Activated naive CD8-positive, alpha-beta T cell treated with anti-CD3 and anti-CD28 coated beads for 36 hours (primary cell): ENCODE results near the gene MEST. TPM values are rescaled to one million over a fixed set of nuclear protein-coding genes. Genes with fewer than 3 reads are reported as not detected.

Experiments
- DNase-seq: peaks from one replicate; pipeline ENCODE4 v3.0.0; 2021
- H3K27ac Mint-ChIP-seq: one replicate; pipeline ENCODE4 v1.8.0; 2022; ENCODE audit warnings: mild to moderate bottlenecking, moderate library complexity, mixed read lengths
- H3K27me3 Mint-ChIP-seq: one replicate; pipeline ENCODE4 v1.8.0; 2022; ENCODE audit warnings: mild to moderate bottlenecking, mixed read lengths
- H3K36me3 Mint-ChIP-seq: one replicate; pipeline ENCODE4 v1.8.0; 2021; ENCODE audit warnings: mild to moderate bottlenecking, mixed read lengths
- H3K4me1 Mint-ChIP-seq: one replicate; pipeline ENCODE4 v1.8.0; 2021; ENCODE audit warnings: mixed read lengths
- H3K4me3 Mint-ChIP-seq: one replicate; pipeline ENCODE4 v1.8.0; 2022; ENCODE audit warnings: mild to moderate bottlenecking, moderate library complexity, mixed read lengths
- H3K9me3 Mint-ChIP-seq: one replicate; pipeline ENCODE4 v1.8.0; 2022; ENCODE audit warnings: mixed read lengths
- total RNA-seq, 2 experiments: library from RNA; stranded (reverse); gene quantifications; one replicate each; pipeline ENCODE4 v1.2.3, GENCODE V29; 2021

The MEST gene
- total RNA-seq, 2 experiments from 2014 or later = 15.1 to 18.4 TPM

GRCh38 chr7:130473876-130474275, 18.0 kb upstream of the MEST start:
- Mint-ChIP-seq H3K4me3 (no peak overlapping the region), H3K36me3 (no peaks in the 10 kb centered on the region), H3K27me3 (no peaks in the 10 kb centered on the region), H3K27ac (no peak overlapping the region), H3K4me1 (peaks cover 16% of the 10 kb centered on the region), H3K9me3 (peaks cover 2% of the 10 kb centered on the region)
- no peak for DNase-seq

GRCh38 chr7:130475776-130476175, 16.1 kb upstream of the MEST start:
- Mint-ChIP-seq H3K9me3 (peaks cover 2% of the 10 kb centered on the region), H3K36me3 (no peaks in the 10 kb centered on the region), H3K4me3 (no peak overlapping the region), H3K27me3 (no peaks in the 10 kb centered on the region), H3K27ac (no peak overlapping the region), H3K4me1 (peaks cover 14% of the 10 kb centered on the region)
- no peak for DNase-seq

DNA sequence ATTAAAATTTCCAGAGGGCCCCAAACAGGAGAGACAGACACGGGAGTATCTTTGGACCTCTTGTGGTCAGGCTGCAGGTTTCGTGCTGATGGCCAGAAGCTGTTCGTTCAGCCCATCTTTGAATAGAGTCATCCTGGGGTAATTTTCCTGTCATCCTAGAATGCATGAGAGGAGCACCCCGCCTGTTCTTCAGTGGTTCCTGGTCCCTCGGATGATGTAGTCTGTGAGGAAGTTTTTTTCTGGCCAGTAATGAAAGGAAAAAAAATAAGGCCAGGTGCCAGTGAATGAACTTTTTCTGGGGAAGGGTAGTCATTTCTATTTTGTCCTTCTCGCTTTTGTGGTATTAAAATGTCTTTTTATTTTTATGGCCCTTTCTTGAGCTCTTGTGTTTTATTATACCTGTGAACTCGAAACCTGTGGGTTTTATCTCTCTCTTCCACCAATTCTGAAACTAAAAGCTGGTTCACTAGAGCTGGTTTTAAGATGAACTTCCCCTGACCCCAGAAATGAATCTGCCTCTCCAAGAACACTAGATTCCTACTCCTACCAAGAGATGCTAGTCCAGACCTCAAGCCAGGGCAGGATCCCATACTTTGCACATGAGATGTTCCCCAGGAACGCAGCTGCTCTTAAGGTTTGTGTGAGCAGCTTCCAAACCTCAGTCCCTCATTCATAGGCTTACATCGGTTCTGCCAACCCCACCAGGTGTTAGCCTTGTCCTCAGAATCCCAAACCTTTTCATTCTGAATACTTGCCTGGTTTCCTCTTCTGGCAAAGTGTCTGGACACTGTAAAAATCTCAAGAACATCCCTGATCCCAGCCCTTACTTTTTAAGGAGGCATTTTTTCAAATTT, 15.4 kb upstream of the MEST start:
- no peaks in the 10 kb centered on the region for H3K27me3 Mint-ChIP-seq
- H3K4me3 Mint-ChIP-seq = no peak overlapping the region
- no peaks in the 10 kb centered on the region for H3K36me3 Mint-ChIP-seq
- DNase-seq = no peak
- H3K9me3 Mint-ChIP-seq = peaks cover 2% of the 10 kb centered on the region
- no peak overlapping the region for H3K27ac Mint-ChIP-seq
- peaks cover 14% of the 10 kb centered on the region for H3K4me1 Mint-ChIP-seq

DNA sequence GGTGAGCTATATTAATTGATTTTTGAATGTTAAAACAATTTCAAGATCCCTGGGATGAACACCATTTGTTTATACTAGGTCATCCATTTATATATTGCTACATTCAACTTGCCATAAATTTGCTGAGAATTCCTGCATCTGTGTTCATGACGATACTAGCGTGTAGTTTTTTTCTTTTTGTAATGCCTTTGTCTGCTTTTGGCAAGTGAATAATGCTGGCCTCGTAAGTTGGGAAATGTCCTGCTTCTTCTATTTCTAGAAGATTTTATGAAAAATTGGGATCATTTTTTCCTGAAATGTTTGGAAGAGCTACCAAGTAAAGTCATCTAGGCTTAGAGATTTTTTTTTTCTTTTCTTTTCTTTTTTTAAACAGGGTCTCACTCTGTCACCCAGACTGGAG, 12.9 kb upstream of the MEST start:
- H3K27ac Mint-ChIP-seq = no peak overlapping the region
- DNase-seq = no peak
- no peak overlapping the region for H3K4me3 Mint-ChIP-seq
- H3K36me3 Mint-ChIP-seq = no peaks in the 10 kb centered on the region
- H3K4me1 Mint-ChIP-seq = peaks cover 10% of the 10 kb centered on the region
- H3K27me3 Mint-ChIP-seq = peaks cover 11% of the 10 kb centered on the region
- H3K9me3 Mint-ChIP-seq = peaks cover 2% of the 10 kb centered on the region

GRCh38 chr7:130479716-130480400, 12.0 kb upstream of the MEST start:
- DNase-seq = no peak
- H3K9me3 Mint-ChIP-seq = peaks cover 2% of the 10 kb centered on the region

DNA sequence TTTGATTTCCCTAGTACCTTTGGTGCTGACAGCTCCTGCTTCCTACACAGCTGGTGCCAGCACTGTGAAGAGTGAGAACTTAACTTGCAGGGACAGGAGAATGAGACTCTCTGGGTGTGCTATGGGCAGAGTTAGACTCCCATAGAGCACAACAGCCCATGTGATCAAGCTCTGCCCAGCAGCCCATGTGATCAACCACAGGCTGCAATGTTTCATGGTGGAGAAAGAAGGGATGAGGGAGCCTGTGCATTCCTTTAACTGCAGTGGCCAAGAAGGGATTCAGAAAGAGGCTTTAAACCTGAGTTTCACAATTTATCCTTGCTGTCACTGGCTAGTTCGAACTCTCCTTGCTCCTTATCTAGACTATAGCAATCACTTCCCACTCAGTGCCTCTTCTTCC, 10.0 kb upstream of the MEST start:
- peaks cover 14% of the 10 kb centered on the region for H3K27me3 Mint-ChIP-seq

More at GRCh38 chr7:130479716-130480400, 12.0 kb upstream of the MEST start:
- Mint-ChIP-seq H3K27me3 (peaks cover 11% of the 10 kb centered on the region), H3K4me3 (no peak overlapping the region), H3K4me1 (peaks cover 10% of the 10 kb centered on the region), H3K36me3 (no peaks in the 10 kb centered on the region), H3K27ac (no peak overlapping the region)

GRCh38 chr7:130483031-130483430, 8.9 kb upstream of the MEST start:
- Mint-ChIP-seq H3K27me3 (peaks cover 14% of the 10 kb centered on the region), H3K27ac (no peak overlapping the region), H3K36me3 (no peaks in the 10 kb centered on the region), H3K4me3 (no peak overlapping the region), H3K4me1 (peaks cover 17% of the 10 kb centered on the region), H3K9me3 (peaks cover 2% of the 10 kb centered on the region)
- no peak for DNase-seq

More for the DNA sequence above, 10.0 kb upstream of the MEST start:
- no peak overlapping the region for H3K4me3 Mint-ChIP-seq
- H3K9me3 Mint-ChIP-seq = peaks cover 2% of the 10 kb centered on the region
- no peaks in the 10 kb centered on the region for H3K36me3 Mint-ChIP-seq
- no peak overlapping the region for H3K27ac Mint-ChIP-seq
- no peak for DNase-seq
- peaks cover 14% of the 10 kb centered on the region for H3K4me1 Mint-ChIP-seq

DNA sequence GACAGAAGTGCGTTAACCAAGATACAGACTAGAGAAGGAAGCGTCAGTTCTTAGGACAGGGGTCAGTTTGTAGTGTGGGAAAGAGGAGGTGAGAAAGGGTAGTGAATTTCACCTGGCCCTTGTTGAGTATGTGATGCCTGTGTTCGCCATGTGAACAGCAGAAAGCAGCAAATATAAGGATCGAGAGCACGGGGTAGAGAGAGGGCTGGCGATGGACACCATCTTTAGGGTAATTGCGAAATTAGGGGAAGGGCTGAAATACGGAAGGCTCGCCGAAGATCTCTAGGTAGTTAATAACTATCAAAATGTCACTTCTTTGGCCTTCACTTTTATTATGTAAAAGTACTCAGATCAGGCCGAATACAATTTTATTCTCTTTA, 6.2 kb upstream of the MEST start:
- H3K4me1 Mint-ChIP-seq = peaks cover 19% of the 10 kb centered on the region
- H3K36me3 Mint-ChIP-seq = no peaks in the 10 kb centered on the region
- DNase-seq = no peak
- H3K9me3 Mint-ChIP-seq = no peaks in the 10 kb centered on the region
- peaks cover 18% of the 10 kb centered on the region for H3K27me3 Mint-ChIP-seq
- H3K27ac Mint-ChIP-seq = peak overlapping the region; percentile 14
- H3K4me3 Mint-ChIP-seq = peak overlapping the region; percentile 77

- Mint-ChIP-seq H3K27me3 (peaks cover 18% of the 10 kb centered on the region), H3K9me3 (no peaks in the 10 kb centered on the region), H3K27ac (peak overlapping the region; percentile 79), H3K4me3 (peak overlapping the region; percentile 77), H3K4me1 (peaks cover 19% of the 10 kb centered on the region), H3K36me3 (peaks cover 3% of the 10 kb centered on the region)
- peak; percentile 74 for DNase-seq
These were observed 5.6 kb upstream of the MEST start for GRCh38 chr7:130486114-130486953.

- peak overlapping the region; percentile 50 for H3K27ac Mint-ChIP-seq
- no peaks in the 10 kb centered on the region for H3K9me3 Mint-ChIP-seq
- H3K4me1 Mint-ChIP-seq = peaks cover 19% of the 10 kb centered on the region
- DNase-seq = no peak
- H3K27me3 Mint-ChIP-seq = peaks cover 14% of the 10 kb centered on the region
- peaks cover 3% of the 10 kb centered on the region for H3K36me3 Mint-ChIP-seq
- peak overlapping the region; percentile 77 for H3K4me3 Mint-ChIP-seq
These were observed 4.9 kb upstream of the MEST start for GRCh38 chr7:130486954-130487436.

DNA sequence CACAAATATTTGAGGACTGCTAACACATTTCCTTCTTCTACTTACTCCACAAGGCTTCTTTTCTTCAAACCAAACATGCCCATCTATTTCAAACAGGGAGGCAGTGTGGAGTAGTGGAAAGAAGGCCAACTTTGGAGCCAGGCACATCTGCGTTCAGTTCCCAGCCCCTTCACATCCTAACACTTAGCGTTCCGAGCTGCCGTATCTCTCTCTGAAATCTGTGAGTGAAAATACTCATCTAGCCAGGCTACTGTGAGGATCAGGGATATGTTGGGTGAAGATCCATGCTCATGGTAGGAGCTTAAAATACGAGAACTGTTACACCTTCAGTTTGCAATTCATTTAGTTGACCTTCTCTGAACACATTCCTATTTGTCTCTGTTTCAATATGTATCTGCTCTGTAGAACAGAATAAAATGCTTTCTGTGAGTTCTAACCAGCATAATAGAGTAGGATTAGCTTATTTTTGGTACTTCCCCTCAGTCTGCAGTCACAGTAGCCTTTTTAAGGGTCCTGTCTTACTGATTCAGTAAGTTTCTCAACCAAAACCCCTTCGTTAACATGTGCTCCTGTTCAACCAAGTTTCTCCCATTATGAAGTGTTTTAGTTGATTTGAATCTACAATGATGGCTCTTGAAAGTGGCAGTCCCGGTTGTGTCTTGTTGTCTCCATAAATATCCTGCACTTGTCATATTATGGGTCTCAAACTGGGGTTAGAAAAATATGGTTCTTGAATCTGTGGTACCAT, 3.3 kb upstream of the MEST start:
- Mint-ChIP-seq H3K27me3 (peaks cover 17% of the 10 kb centered on the region), H3K36me3 (peaks cover 8% of the 10 kb centered on the region), H3K4me1 (peaks cover 25% of the 10 kb centered on the region), H3K4me3 (no peak overlapping the region), H3K27ac (no peak overlapping the region), H3K9me3 (peaks cover 2% of the 10 kb centered on the region)
- DNase-seq = no peak

DNA sequence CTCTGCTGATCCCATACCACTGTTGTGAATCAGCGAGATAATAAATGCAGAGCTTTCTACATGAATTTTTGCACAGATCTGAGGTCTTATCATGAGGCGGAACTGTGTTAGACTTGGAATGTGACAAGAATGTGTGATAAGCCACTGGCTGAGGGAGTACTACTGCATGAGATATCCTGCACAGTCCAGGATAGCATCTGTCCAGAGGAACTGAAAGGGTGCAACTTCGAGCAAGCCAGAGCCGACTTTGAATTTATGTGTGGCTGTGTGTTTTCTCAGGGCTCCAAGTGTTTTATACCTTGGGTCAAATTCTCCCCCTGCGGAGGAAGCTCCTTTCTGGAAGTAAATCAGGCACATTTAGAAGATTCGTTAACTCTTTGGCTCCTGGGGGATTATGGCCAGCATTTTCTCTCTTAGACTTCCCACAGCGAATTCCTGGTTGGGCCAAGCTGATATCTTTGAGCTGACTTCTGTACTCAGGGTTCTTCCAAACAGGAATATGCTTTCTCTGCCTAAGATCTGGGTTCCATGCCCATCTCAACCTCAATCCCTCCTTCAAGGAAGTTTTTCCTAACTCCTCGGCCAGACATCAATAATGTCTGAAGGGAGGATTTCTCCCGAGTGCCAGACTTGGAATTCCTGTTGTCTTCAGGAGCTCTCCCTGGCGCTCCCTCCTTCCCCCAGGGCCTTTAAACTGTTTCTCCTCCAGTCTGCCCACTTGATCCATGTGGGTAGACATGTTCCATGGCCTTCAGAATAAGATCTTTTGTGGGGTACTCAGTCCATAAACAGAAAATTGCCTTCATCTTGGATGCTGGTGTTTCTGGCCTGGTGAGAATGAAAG, 2.5 kb upstream of the MEST start:
- H3K4me3 Mint-ChIP-seq = no peak overlapping the region
- no peak for DNase-seq
- peaks cover 8% of the 10 kb centered on the region for H3K36me3 Mint-ChIP-seq
- H3K27ac Mint-ChIP-seq = no peak overlapping the region
- H3K9me3 Mint-ChIP-seq = peaks cover 2% of the 10 kb centered on the region
- peaks cover 21% of the 10 kb centered on the region for H3K27me3 Mint-ChIP-seq
- peaks cover 25% of the 10 kb centered on the region for H3K4me1 Mint-ChIP-seq

DNA sequence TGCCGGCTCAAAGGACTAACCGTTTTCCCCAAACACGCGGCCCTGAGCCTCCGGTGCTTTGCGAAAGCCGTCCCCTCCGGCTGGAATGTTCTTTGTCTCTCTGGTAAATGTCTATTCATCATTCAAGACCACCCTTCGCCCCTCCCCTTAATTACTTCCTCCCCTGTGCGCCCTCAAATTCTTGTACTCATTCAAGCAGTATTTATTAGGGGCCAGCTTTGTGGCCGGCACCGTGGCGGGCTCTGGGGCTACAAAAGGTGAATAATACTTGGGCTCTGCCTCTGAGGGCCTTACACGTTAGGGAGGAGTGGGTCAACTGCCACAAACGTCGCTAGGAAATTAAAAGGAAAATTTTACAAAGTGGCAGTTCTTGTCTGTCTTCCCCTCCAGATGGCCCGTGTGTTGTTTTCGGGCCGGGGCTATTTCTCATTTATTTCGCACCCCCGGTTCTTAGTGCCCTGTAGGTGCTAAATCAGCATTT, 1.5 kb upstream of the MEST start:
- no peak overlapping the region for H3K27ac Mint-ChIP-seq
- H3K27me3 Mint-ChIP-seq = peaks cover 21% of the 10 kb centered on the region
- peaks cover 8% of the 10 kb centered on the region for H3K36me3 Mint-ChIP-seq
- H3K4me1 Mint-ChIP-seq = peaks cover 22% of the 10 kb centered on the region
- no peak overlapping the region for H3K4me3 Mint-ChIP-seq
- peaks cover 2% of the 10 kb centered on the region for H3K9me3 Mint-ChIP-seq
- no peak for DNase-seq
